ENCODE measurements around the gene MYLIP. TPM values are rescaled to one million over a fixed set of nuclear protein-coding genes. Genes with fewer than 3 reads are reported as not detected.

MYLIP gene
- total and polyA plus RNA-seq, 2 donors (not counting 1 experiment from before 2014, with no cell fraction given): 40.6 to 104 TPM

DNA sequence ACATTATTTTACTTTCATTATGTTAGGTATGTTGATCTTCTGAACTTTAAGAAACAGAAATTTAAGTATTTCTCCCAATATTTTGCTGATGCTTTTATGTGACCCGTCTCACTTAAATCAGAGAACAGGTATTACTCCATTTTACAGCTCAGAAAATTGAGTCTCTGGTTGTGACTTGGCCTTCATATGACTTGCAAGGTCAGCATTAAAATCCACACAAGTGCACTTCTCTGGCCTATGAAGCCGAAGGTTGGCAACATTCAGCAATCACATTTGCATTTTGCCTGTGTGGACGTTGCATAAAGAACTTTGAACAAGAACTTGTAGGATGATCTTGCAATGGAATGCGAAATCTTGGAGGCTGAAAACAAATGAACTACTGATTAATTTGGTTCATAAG lies 10.1 kb upstream of the MYLIP start:
- Histone ChIP-seq H4K20me1 (ENCODE audit: control insufficient read depth, insufficient read depth, low read length, poor library complexity, severe bottlenecking) (no peaks in the 10 kb centered on the region), H3K27ac (ENCODE audit: low read length in 2 of 2) (no peak overlapping the region), H3K9me3 (ENCODE audit: control extremely low read depth in 1 of 3, control insufficient read depth in 2 of 3, insufficient read depth in 1 of 3, low read length in 2 of 3) (no peaks in the 10 kb centered on the region), H3K4me2 (replicated peaks; ENCODE audit: low read depth, low read length, poor library complexity, severe bottlenecking) (no peak overlapping the region), H3K79me2 (ENCODE audit: control insufficient read depth, insufficient read depth, low read length) (no peaks in the 10 kb centered on the region), H3K36me3 (replicated peaks in 1 of 2; ENCODE audit: control extremely low read depth in 1 of 2, control insufficient read depth in 1 of 2, extremely low read depth in 1 of 2, insufficient read depth in 2 of 2, low read length in 1 of 2) (no peaks in the 10 kb centered on the region), H2AFZ (ENCODE audit: insufficient read depth, low read depth, low read length, poor library complexity, severe bottlenecking) (no peak overlapping the region), H3K27me3 (replicated peaks in 1 of 4; ENCODE audit: control extremely low read depth in 1 of 4, control insufficient read depth in 3 of 4, insufficient read depth in 4 of 4, low read length in 3 of 4) (no peaks in the 10 kb centered on the region), H3K9ac (ENCODE audit: low read length) (no peak overlapping the region), H3K4me1 (ENCODE audit: control insufficient read depth in 2 of 2, insufficient read depth in 2 of 2, low read length in 2 of 2) (no peaks in the 10 kb centered on the region), H3K4me3 (ENCODE audit: control extremely low read depth in 1 of 5, extremely low read depth in 1 of 5, insufficient read depth in 1 of 5, low read depth in 2 of 5, low read length in 4 of 5) (no peak overlapping the region)
- Mint-ChIP-seq H3K4me3 (no peak overlapping the region), H3K27ac (no peak overlapping the region), H3K27me3 (peaks cover 12% of the 10 kb centered on the region), H3K4me1 (no peaks in the 10 kb centered on the region), H3K9me3 (ENCODE audit: insufficient read depth) (no peaks in the 10 kb centered on the region)
- CTCF ChIA-PET: no interaction called here
- WGBS (ENCODE audit: insufficient coverage): 93% methylated on average over 2 of the region's 4 CpGs
- ATAC-seq (ENCODE audit: low read depth): no peak
- TF ChIP-seq, protein P1, sequence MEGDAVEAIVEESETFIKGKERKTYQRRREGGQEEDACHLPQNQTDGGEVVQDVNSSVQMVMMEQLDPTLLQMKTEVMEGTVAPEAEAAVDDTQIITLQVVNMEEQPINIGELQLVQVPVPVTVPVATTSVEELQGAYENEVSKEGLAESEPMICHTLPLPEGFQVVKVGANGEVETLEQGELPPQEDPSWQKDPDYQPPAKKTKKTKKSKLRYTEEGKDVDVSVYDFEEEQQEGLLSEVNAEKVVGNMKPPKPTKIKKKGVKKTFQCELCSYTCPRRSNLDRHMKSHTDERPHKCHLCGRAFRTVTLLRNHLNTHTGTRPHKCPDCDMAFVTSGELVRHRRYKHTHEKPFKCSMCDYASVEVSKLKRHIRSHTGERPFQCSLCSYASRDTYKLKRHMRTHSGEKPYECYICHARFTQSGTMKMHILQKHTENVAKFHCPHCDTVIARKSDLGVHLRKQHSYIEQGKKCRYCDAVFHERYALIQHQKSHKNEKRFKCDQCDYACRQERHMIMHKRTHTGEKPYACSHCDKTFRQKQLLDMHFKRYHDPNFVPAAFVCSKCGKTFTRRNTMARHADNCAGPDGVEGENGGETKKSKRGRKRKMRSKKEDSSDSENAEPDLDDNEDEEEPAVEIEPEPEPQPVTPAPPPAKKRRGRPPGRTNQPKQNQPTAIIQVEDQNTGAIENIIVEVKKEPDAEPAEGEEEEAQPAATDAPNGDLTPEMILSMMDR (IDR thresholded peaks at IDR 0.05): no peak
- no peak for TF ChIP-seq EZH2 (IDR thresholded peaks at IDR 0.05; ENCODE audit: borderline replicate concordance, insufficient read depth, low read depth, low read length, poor library complexity, severe bottlenecking)
- POLR2A ChIA-PET: no interaction called here
- intact Hi-C loops (cut with micrococcal nuclease): no loop called here
- no peak for DNase-seq

DNA sequence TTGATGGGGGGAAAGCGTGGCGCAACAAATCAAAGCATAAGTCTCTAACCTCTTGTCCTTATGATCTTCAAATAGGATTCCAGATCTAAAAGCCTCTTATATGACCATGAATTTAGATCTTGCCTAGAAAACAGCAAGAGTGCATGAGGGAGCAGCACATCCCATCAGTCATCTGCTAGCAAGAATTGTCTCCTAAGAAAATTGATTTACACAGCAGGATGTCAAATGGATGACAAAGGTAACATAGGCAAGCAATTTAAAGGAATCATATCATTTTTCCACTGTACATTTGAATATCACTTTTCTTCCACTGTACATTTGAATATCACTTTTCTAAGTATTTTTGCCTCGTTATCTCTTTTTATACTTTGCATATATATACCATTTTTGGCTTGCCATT lies 7.5 kb upstream of the MYLIP start:
- no peak for ATAC-seq (ENCODE audit: low read depth)
- H3K27me3 ChIP-seq (replicated peaks in 1 of 4; ENCODE audit: control extremely low read depth in 1 of 4, control insufficient read depth in 3 of 4, insufficient read depth in 4 of 4, low read length in 3 of 4): no peaks in the 10 kb centered on the region
- no CpG with 5 or more reads among the region's 3 CpGs for WGBS (ENCODE audit: insufficient coverage)
- peaks cover 15% of the 10 kb centered on the region for H3K27me3 Mint-ChIP-seq
- H3K4me3 ChIP-seq (ENCODE audit: control extremely low read depth in 1 of 5, extremely low read depth in 1 of 5, insufficient read depth in 1 of 5, low read depth in 2 of 5, low read length in 4 of 5): no peak overlapping the region
- H3K36me3 ChIP-seq (replicated peaks in 1 of 2; ENCODE audit: control extremely low read depth in 1 of 2, control insufficient read depth in 1 of 2, extremely low read depth in 1 of 2, insufficient read depth in 2 of 2, low read length in 1 of 2): no peaks in the 10 kb centered on the region
- POLR2A ChIA-PET: no interaction called here
- intact Hi-C loops (cut with micrococcal nuclease): no loop called here
- peaks cover 10% of the 10 kb centered on the region for H3K4me1 Mint-ChIP-seq
- TF ChIP-seq, protein P1 (IDR thresholded peaks at IDR 0.05): no peak
- TF ChIP-seq EZH2 (IDR thresholded peaks at IDR 0.05; ENCODE audit: borderline replicate concordance, insufficient read depth, low read depth, low read length, poor library complexity, severe bottlenecking): no peak
- DNase-seq: no peak
- no peaks in the 10 kb centered on the region for H3K9me3 ChIP-seq (ENCODE audit: control extremely low read depth in 1 of 3, control insufficient read depth in 2 of 3, insufficient read depth in 1 of 3, low read length in 2 of 3)
- no peak overlapping the region for H3K27ac ChIP-seq (ENCODE audit: low read length in 2 of 2)
- no peak overlapping the region for H2AFZ ChIP-seq (ENCODE audit: insufficient read depth, low read depth, low read length, poor library complexity, severe bottlenecking)
- H3K4me3 Mint-ChIP-seq: no peak overlapping the region
- H3K4me2 ChIP-seq (replicated peaks; ENCODE audit: low read depth, low read length, poor library complexity, severe bottlenecking): no peak overlapping the region
- no peak overlapping the region for H3K9ac ChIP-seq (ENCODE audit: low read length)
- CTCF ChIA-PET: interaction anchor here (0.8 to 1.0 kb wide), 2 partner anchors 11 to 430 kb away, joined by 3 read pairs; no protein-coding TSS in a partner anchor
- peaks cover 0 to 6% of the 10 kb centered on the region in 2 donors for H3K4me1 ChIP-seq (ENCODE audit: control insufficient read depth in 2 of 2, insufficient read depth in 2 of 2, low read length in 2 of 2)
- no peak overlapping the region for H3K27ac Mint-ChIP-seq
- H4K20me1 ChIP-seq (ENCODE audit: control insufficient read depth, insufficient read depth, low read length, poor library complexity, severe bottlenecking): no peaks in the 10 kb centered on the region
- H3K9me3 Mint-ChIP-seq (ENCODE audit: insufficient read depth): no peaks in the 10 kb centered on the region
- no peaks in the 10 kb centered on the region for H3K79me2 ChIP-seq (ENCODE audit: control insufficient read depth, insufficient read depth, low read length)

Measured in B cell (primary cell).